Gastrocnemius medialis (tissue), 4 donors: Measurements from ENCODE around the gene DNAJC28.

ENCODE experiments used
- POLR2A ChIP-seq, 2 donors: fragments of 450-650 bp; IDR thresholded peaks; one replicate each; pipeline ENCODE4 v1.6.1; 2017; ENCODE audit warnings: antibody characterized with exemption in 2 of 2, mild to moderate bottlenecking in 2 of 2, moderate library complexity in 2 of 2
- TF ChIP-seq, protein P1 (sequence below), 5 experiments: fragments of 450-650 bp in 3 of 5; fragments of 200-600 bp in 2 of 5; sonication (generic) in 2 of 5; IDR thresholded peaks in 4 of 5; conservative IDR thresholded peaks in 1 of 5; 1 replicate in 4 of 5; 2 replicates in 1 of 5; pipeline ENCODE4 v1.5.1; 2016 to 2019; ENCODE audit warnings: antibody characterized with exemption in 5 of 5, mild to moderate bottlenecking in 3 of 5, moderate library complexity in 3 of 5

DNA sequence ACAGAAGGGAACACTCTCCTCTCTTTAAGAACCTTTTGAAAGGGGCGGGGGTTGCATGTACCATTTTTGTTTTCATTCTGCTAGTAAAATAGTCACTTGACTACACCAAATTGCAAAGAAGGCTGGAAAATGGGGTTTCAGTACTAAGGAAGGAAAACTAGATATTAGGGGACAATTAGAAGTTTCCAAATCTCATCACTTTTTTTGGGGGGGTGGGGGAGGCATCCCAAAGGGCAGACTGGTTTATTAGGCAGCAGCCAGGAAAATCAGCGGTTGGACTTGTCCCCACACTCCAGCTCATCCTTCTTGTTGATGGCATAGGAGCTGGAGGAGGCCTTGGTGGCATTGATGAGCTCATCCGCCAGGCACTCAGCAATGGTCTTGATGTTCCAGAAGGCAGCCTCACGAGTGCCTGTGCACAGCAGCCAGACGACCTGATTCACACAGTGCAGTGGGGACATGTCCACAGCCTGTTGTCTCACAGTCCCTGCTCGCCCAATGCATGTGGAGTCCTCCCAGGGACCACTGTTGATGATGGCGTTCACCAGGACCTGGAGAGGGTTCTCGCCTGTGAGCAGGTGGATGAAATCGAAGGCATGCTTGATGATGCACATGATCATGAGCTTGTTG, 10.1 kb downstream of the DNAJC28 start:
- TF ChIP-seq POLR2A (IDR thresholded peaks at IDR 0.05): no peak
- TF ChIP-seq, protein P1, sequence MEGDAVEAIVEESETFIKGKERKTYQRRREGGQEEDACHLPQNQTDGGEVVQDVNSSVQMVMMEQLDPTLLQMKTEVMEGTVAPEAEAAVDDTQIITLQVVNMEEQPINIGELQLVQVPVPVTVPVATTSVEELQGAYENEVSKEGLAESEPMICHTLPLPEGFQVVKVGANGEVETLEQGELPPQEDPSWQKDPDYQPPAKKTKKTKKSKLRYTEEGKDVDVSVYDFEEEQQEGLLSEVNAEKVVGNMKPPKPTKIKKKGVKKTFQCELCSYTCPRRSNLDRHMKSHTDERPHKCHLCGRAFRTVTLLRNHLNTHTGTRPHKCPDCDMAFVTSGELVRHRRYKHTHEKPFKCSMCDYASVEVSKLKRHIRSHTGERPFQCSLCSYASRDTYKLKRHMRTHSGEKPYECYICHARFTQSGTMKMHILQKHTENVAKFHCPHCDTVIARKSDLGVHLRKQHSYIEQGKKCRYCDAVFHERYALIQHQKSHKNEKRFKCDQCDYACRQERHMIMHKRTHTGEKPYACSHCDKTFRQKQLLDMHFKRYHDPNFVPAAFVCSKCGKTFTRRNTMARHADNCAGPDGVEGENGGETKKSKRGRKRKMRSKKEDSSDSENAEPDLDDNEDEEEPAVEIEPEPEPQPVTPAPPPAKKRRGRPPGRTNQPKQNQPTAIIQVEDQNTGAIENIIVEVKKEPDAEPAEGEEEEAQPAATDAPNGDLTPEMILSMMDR (IDR thresholded peaks at IDR 0.05 in 4 of 5, conservative IDR thresholded peaks at IDR 0.05 in 1 of 5): no peak
